GM12878 (cell line): ENCODE measurements around the gene AIFM1. TPM values are rescaled to one million over a fixed set of nuclear protein-coding genes. Genes with fewer than 3 reads are reported as not detected.

ENCODE experiments used
- CBX3 ChIP-seq: fragments of 200-600 bp; sonication (generic); IDR thresholded peaks from 2 replicates; pipeline ENCODE4 v1.6.1; 2016; ENCODE audit warnings: low read depth, borderline replicate concordance
- CHD1 ChIP-seq: IDR thresholded peaks from 2 replicates; pipeline ENCODE4 v1.6.1; 2012; ENCODE audit warnings: low read depth, low read length, improper control_type of control experiment
- CREM ChIP-seq: IDR thresholded peaks from 2 replicates; pipeline ENCODE4 v1.6.1; 2014; ENCODE audit warnings: antibody characterized with exemption, low read depth
- FOXK2 ChIP-seq: fragments of 450-650 bp; IDR thresholded peaks from 2 replicates; pipeline ENCODE4 v1.6.1; 2017; ENCODE audit warnings: mild to moderate bottlenecking, moderate library complexity
- HDGF ChIP-seq: fragments of 450-650 bp; IDR thresholded peaks from 2 replicates; pipeline ENCODE4 v1.6.1; 2016; ENCODE audit warnings: antibody characterized with exemption
- IRF4 ChIP-seq: IDR thresholded peaks from 2 replicates; pipeline ENCODE4 v1.6.1; 2011; ENCODE audit warnings: low read depth, low read length
- KDM1A ChIP-seq: fragments of 200-600 bp; sonication (generic); IDR thresholded peaks from 2 replicates; pipeline ENCODE4 v1.6.1; 2016; ENCODE audit warnings: borderline replicate concordance
- MEF2B ChIP-seq: fragments of 450-650 bp; IDR thresholded peaks from 2 replicates; pipeline ENCODE4 v1.6.1; 2018; ENCODE audit warnings: mild to moderate bottlenecking, moderate library complexity; ENCODE audit not compliant: partially characterized antibody, poor library complexity, severe bottlenecking
- NR2C1 ChIP-seq: fragments of 450-650 bp; IDR thresholded peaks from 2 replicates; pipeline ENCODE4 v1.6.1; 2017; ENCODE audit warnings: antibody characterized with exemption, mild to moderate bottlenecking, moderate library complexity
- POU2F2 ChIP-seq: IDR thresholded peaks from 3 replicates; pipeline ENCODE4 v1.6.1; 2011; ENCODE audit warnings: low read depth, mild to moderate bottlenecking, low read length, borderline replicate concordance
- SPI1 ChIP-seq: IDR thresholded peaks from 2 replicates; pipeline ENCODE4 v1.6.1; 2011; ENCODE audit warnings: low read depth, mild to moderate bottlenecking, low read length, moderate library complexity, borderline replicate concordance; ENCODE audit not compliant: insufficient read depth
- ZBED1 ChIP-seq: IDR thresholded peaks from 2 replicates; pipeline ENCODE4 v1.6.1; 2016; ENCODE audit warnings: borderline replicate concordance
- ZNF274 ChIP-seq: IDR thresholded peaks from one replicate; pipeline ENCODE4 v1.8.0; 2011; ENCODE audit not compliant: insufficient read length, insufficient read depth
- ZZZ3 ChIP-seq: IDR thresholded peaks from 2 replicates; pipeline ENCODE4 v1.6.1; 2011; ENCODE audit warnings: low read depth; ENCODE audit not compliant: control insufficient read depth, insufficient read length
- polyA plus RNA-seq, 11 experiments: library from polyadenylated mRNA; depleted of rRNA in 4 of 11; unstranded in 6 of 11; stranded (reverse) in 5 of 11; fragments of >200 nt; fragmentation: Nextera tagmentation in 4 of 11; fragmentation: Illumina TruSeq in 1 of 11; extraction: Ambion mirVana in 4 of 11; extraction: Trizol in 1 of 11; gene quantifications; 1 replicate in 1 of 11; 2 replicates in 10 of 11; pipeline versions ENCODE4 v1.2.1 to v1.2.3, GENCODE V29; 2011 to 2016; ENCODE audit warnings: inconsistent platforms in 2 of 11, missing spikeins in 2 of 11, low read depth in 1 of 11
- total RNA-seq, 4 experiments: library from RNA; depleted of rRNA in 3 of 4; stranded (reverse); fragments of >200 nt in 3 of 4; fragmentation: Illumina TruSeq in 1 of 4; extraction: Trizol in 1 of 4; gene quantifications; 2 replicates each; pipeline versions ENCODE4 v1.2.1 to v1.2.3, GENCODE V29; 2013 to 2021
- TF ChIP-seq, protein P1 (sequence below): fragments of 450-650 bp; IDR thresholded peaks from 2 replicates; pipeline ENCODE4 v1.6.1; 2017; ENCODE audit warnings: antibody characterized with exemption, mild to moderate bottlenecking, moderate library complexity
- TF ChIP-seq, protein P2 (sequence below): fragments of 450-650 bp; conservative IDR thresholded peaks from 2 replicates; pipeline ENCODE4 v1.6.1; 2017; ENCODE audit warnings: mild to moderate bottlenecking, moderate library complexity
- TF ChIP-seq, protein P3 (sequence below): fragments of 450-650 bp; IDR thresholded peaks from 2 replicates; pipeline ENCODE4 v1.6.1; 2018; ENCODE audit warnings: mild to moderate bottlenecking, low read depth, moderate library complexity; ENCODE audit not compliant: partially characterized antibody
- TF ChIP-seq, protein P4 (sequence below): IDR thresholded peaks from 2 replicates; pipeline ENCODE4 v1.6.1; 2012; ENCODE audit warnings: low read depth, low read length, improper control_type of control experiment
- TF ChIP-seq, protein P5 (sequence below): fragments of 450-650 bp; formaldehyde crosslinking; IDR thresholded peaks from 2 replicates; pipeline ENCODE4 v1.4.0; 2020; ENCODE audit warnings: mild to moderate bottlenecking, moderate library complexity

AIFM1 gene
- total and polyA plus RNA-seq, 10 of the 15 experiments (the other 5 are each of a cell fraction or from before 2014, with no cell fraction given), result 44.2 to 121 (median 80.0) TPM

DNA sequence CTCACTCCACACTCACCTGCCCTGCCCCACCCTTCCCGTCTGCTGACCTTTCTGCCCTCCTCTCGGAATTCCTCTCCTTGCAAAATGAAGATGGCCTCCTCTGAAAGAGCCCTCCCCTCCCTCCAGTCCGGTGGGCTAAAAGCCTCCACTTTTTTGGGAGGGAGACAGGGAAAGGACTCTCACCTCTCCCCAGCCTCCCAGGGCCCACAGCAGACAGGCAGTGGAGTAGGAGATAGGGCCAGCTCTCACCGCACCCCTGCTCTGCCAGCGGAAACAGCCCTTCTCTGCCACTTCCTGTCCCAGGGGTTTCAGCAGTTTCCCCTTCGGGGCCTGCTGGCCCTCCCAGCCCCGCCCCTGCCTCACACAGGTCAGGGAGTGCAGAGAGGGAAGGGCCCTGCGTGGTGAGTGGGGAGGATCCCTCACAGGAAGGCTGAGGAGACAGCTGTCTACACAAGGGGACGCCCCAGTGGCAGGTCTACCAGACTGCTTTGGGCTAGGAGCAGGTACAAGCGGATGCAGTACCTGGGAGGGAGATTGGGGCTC lies 73.6 kb downstream of the AIFM1 start (continued):
- TF ChIP-seq, protein P1, sequence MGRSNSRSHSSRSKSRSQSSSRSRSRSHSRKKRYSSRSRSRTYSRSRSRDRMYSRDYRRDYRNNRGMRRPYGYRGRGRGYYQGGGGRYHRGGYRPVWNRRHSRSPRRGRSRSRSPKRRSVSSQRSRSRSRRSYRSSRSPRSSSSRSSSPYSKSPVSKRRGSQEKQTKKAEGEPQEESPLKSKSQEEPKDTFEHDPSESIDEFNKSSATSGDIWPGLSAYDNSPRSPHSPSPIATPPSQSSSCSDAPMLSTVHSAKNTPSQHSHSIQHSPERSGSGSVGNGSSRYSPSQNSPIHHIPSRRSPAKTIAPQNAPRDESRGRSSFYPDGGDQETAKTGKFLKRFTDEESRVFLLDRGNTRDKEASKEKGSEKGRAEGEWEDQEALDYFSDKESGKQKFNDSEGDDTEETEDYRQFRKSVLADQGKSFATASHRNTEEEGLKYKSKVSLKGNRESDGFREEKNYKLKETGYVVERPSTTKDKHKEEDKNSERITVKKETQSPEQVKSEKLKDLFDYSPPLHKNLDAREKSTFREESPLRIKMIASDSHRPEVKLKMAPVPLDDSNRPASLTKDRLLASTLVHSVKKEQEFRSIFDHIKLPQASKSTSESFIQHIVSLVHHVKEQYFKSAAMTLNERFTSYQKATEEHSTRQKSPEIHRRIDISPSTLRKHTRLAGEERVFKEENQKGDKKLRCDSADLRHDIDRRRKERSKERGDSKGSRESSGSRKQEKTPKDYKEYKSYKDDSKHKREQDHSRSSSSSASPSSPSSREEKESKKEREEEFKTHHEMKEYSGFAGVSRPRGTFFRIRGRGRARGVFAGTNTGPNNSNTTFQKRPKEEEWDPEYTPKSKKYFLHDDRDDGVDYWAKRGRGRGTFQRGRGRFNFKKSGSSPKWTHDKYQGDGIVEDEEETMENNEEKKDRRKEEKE, result no peak
- TF ChIP-seq, protein P2, sequence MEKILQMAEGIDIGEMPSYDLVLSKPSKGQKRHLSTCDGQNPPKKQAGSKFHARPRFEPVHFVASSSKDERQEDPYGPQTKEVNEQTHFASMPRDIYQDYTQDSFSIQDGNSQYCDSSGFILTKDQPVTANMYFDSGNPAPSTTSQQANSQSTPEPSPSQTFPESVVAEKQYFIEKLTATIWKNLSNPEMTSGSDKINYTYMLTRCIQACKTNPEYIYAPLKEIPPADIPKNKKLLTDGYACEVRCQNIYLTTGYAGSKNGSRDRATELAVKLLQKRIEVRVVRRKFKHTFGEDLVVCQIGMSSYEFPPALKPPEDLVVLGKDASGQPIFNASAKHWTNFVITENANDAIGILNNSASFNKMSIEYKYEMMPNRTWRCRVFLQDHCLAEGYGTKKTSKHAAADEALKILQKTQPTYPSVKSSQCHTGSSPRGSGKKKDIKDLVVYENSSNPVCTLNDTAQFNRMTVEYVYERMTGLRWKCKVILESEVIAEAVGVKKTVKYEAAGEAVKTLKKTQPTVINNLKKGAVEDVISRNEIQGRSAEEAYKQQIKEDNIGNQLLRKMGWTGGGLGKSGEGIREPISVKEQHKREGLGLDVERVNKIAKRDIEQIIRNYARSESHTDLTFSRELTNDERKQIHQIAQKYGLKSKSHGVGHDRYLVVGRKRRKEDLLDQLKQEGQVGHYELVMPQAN, result no peak
- no peak for TF ChIP-seq ZZZ3
- TF ChIP-seq IRF4, result 0 out of 2 replicates have a peak, but pooled peaks have one; percentile 7
- TF ChIP-seq MEF2B, result peak; percentile 86
- no peak for TF ChIP-seq POU2F2
- TF ChIP-seq, protein P3, sequence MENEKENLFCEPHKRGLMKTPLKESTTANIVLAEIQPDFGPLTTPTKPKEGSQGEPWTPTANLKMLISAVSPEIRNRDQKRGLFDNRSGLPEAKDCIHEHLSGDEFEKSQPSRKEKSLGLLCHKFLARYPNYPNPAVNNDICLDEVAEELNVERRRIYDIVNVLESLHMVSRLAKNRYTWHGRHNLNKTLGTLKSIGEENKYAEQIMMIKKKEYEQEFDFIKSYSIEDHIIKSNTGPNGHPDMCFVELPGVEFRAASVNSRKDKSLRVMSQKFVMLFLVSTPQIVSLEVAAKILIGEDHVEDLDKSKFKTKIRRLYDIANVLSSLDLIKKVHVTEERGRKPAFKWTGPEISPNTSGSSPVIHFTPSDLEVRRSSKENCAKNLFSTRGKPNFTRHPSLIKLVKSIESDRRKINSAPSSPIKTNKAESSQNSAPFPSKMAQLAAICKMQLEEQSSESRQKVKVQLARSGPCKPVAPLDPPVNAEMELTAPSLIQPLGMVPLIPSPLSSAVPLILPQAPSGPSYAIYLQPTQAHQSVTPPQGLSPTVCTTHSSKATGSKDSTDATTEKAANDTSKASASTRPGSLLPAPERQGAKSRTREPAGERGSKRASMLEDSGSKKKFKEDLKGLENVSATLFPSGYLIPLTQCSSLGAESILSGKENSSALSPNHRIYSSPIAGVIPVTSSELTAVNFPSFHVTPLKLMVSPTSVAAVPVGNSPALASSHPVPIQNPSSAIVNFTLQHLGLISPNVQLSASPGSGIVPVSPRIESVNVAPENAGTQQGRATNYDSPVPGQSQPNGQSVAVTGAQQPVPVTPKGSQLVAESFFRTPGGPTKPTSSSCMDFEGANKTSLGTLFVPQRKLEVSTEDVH, result no peak
- no peak for TF ChIP-seq CHD1
- TF ChIP-seq NR2C1, result no peak
- no peak for TF ChIP-seq CBX3
- TF ChIP-seq, protein P4, sequence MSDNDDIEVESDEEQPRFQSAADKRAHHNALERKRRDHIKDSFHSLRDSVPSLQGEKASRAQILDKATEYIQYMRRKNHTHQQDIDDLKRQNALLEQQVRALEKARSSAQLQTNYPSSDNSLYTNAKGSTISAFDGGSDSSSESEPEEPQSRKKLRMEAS, result no peak
- TF ChIP-seq, protein P5, sequence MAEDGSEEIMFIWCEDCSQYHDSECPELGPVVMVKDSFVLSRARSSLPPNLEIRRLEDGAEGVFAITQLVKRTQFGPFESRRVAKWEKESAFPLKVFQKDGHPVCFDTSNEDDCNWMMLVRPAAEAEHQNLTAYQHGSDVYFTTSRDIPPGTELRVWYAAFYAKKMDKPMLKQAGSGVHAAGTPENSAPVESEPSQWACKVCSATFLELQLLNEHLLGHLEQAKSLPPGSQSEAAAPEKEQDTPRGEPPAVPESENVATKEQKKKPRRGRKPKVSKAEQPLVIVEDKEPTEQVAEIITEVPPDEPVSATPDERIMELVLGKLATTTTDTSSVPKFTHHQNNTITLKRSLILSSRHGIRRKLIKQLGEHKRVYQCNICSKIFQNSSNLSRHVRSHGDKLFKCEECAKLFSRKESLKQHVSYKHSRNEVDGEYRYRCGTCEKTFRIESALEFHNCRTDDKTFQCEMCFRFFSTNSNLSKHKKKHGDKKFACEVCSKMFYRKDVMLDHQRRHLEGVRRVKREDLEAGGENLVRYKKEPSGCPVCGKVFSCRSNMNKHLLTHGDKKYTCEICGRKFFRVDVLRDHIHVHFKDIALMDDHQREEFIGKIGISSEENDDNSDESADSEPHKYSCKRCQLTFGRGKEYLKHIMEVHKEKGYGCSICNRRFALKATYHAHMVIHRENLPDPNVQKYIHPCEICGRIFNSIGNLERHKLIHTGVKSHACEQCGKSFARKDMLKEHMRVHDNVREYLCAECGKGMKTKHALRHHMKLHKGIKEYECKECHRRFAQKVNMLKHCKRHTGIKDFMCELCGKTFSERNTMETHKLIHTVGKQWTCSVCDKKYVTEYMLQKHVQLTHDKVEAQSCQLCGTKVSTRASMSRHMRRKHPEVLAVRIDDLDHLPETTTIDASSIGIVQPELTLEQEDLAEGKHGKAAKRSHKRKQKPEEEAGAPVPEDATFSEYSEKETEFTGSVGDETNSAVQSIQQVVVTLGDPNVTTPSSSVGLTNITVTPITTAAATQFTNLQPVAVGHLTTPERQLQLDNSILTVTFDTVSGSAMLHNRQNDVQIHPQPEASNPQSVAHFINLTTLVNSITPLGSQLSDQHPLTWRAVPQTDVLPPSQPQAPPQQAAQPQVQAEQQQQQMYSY (CRISPR knock-in tag), result no peak
- no peak for TF ChIP-seq ZNF274
- no peak; the same call in 1 of the 2 replicates for TF ChIP-seq HDGF
- 0 out of 2 replicates have a peak, but pooled peaks have one; percentile 37 for TF ChIP-seq CREM
- TF ChIP-seq ZBED1, result no peak; the same call in 1 of the 2 replicates
- no peak for TF ChIP-seq FOXK2
- no peak for TF ChIP-seq KDM1A
- peak; percentile 23; the same call in 1 of the 2 replicates for TF ChIP-seq SPI1
